Vagina (tissue), 2 donors: Measurements from ENCODE around the gene SLC28A2. TPM values are rescaled to one million over a fixed set of nuclear protein-coding genes. Genes with fewer than 3 reads are reported as not detected.

Experiments used
- DNase-seq, 2 donors: peaks; one replicate each; pipeline ENCODE4 v3.0.0-alpha.2; 2017; ENCODE audit errors: extremely low spot score in 2 of 2
- H3K27ac ChIP-seq: fragments of 200-600 bp; sonication (generic); one replicate; pipeline ENCODE4 v1.5.1; 2019
- H3K27me3 ChIP-seq: fragments of 200-600 bp; sonication (generic); one replicate; pipeline ENCODE4 v1.5.1; 2019
- H3K36me3 ChIP-seq, 2 donors: fragments of 200-600 bp; sonication (generic); one replicate each; pipeline ENCODE4 v1.5.1; 2017 to 2019
- H3K4me1 ChIP-seq: fragments of 200-600 bp; sonication (generic); one replicate; pipeline ENCODE4 v1.5.1; 2019
- H3K4me3 ChIP-seq, 2 donors: fragments of 200-600 bp; sonication (generic); 1 replicate in 1 of 2; 2 replicates in 1 of 2; pipeline ENCODE4 v1.5.1; 2016 to 2019
- H3K9me3 ChIP-seq: fragments of 200-600 bp; sonication (generic); one replicate; pipeline ENCODE4 v1.5.1; 2019
- CTCF ChIP-seq, 3 experiments: fragments of 450-650 bp in 2 of 3; fragments of 200-600 bp in 1 of 3; sonication (generic) in 1 of 3; IDR thresholded peaks; one replicate each; pipeline ENCODE4 v1.5.1; 2017 to 2019; ENCODE audit warnings: antibody characterized with exemption in 3 of 3, mild to moderate bottlenecking in 2 of 3, moderate library complexity in 2 of 3
- POLR2A ChIP-seq, 2 donors: fragments of 450-650 bp; IDR thresholded peaks; one replicate each; pipeline ENCODE4 v1.6.1; 2017; ENCODE audit warnings: antibody characterized with exemption in 2 of 2, mild to moderate bottlenecking in 2 of 2, moderate library complexity in 2 of 2
- POLR2AphosphoS5 ChIP-seq, 2 donors: sonication (generic); formaldehyde crosslinking; IDR thresholded peaks; one replicate each; pipeline ENCODE4 v1.9.0; 2017; ENCODE audit warnings: antibody characterized with exemption in 2 of 2, mild to moderate bottlenecking in 2 of 2, low read depth in 1 of 2; ENCODE audit not compliant: insufficient read depth in 1 of 2
- intact Hi-C: fragments of 100-400 bp; cut with DNase I; formaldehyde crosslinking; loops from one replicate; pipeline ENCODE4 v1.15.1; 2023
- total RNA-seq: library from RNA; depleted of rRNA; stranded (reverse); fragments of >200 nt; gene quantifications from one replicate; pipeline ENCODE4 v1.2.3, GENCODE V29; 2016

SLC28A2 gene
- total RNA-seq, 1 donor from 2014 or later: not detected

DNA sequence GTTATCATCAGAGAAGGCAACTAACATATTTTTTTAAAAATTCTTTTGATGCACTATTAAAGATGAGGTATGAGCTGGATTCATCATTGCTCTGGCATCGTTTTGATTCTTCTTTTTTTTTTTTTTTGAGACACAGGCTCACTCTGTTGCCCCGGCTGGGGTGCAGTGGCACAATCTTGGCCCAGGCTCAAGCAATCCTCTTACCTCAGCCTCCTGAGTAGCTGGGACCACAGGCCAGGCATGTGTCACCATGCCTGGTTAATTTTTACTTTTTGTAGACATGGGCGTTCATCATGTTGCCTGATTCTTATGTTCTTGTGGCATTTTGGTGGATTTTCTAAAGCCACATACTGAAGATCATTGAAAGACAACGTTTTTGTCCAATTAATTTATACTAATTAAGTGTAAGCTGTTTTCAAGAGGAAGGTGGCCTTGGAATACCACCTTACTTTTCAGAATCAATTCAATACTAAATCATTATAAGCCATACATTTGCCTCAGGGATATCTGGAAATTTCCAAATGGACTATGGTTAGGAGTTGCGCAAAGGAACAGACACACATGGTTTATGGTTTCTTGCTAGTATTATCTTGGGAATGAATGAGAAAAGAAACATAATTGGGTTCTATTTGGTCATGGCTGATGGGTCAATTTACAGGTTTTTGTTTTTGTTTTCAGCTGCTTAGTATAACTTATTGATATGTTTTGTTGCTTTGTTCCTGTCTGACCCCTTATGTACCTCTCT is 22.8 kb downstream of the SLC28A2 start:
- H3K27me3 ChIP-seq: no peaks in the 10 kb centered on the region
- no peak for TF ChIP-seq POLR2AphosphoS5 (IDR thresholded peaks at IDR 0.05; ENCODE audit: insufficient read depth in 1 of 2, low read depth in 1 of 2)
- no peak for TF ChIP-seq POLR2A (IDR thresholded peaks at IDR 0.05)
- TF ChIP-seq CTCF (IDR thresholded peaks at IDR 0.05): no peak
- no peak for DNase-seq
- no peaks in the 10 kb centered on the region for H3K9me3 ChIP-seq
- intact Hi-C loops: no loop called here
- H3K27ac ChIP-seq: no peak overlapping the region
- peaks cover 13% of the 10 kb centered on the region for H3K4me1 ChIP-seq
- H3K36me3 ChIP-seq: no peaks in the 10 kb centered on the region
- H3K4me3 ChIP-seq: no peak overlapping the region

GRCh38 chr15:45276831-45277230 is 24.8 kb downstream of the SLC28A2 start:
- intact Hi-C loops: no loop called here
- peaks cover 16% of the 10 kb centered on the region for H3K4me1 ChIP-seq
- H3K9me3 ChIP-seq: no peaks in the 10 kb centered on the region
- DNase-seq: no peak
- TF ChIP-seq CTCF (IDR thresholded peaks at IDR 0.05) (peak in 1 of 3 experiments; percentile 30), POLR2AphosphoS5 (IDR thresholded peaks at IDR 0.05; ENCODE audit: insufficient read depth in 1 of 2, low read depth in 1 of 2) (peak in 1 of 2 donors; percentile 25), POLR2A (IDR thresholded peaks at IDR 0.05) (no peak)
- H3K27ac ChIP-seq: no peak overlapping the region
- H3K27me3 ChIP-seq: no peaks in the 10 kb centered on the region
- no peak overlapping the region for H3K4me3 ChIP-seq
- no peaks in the 10 kb centered on the region for H3K36me3 ChIP-seq

DNA sequence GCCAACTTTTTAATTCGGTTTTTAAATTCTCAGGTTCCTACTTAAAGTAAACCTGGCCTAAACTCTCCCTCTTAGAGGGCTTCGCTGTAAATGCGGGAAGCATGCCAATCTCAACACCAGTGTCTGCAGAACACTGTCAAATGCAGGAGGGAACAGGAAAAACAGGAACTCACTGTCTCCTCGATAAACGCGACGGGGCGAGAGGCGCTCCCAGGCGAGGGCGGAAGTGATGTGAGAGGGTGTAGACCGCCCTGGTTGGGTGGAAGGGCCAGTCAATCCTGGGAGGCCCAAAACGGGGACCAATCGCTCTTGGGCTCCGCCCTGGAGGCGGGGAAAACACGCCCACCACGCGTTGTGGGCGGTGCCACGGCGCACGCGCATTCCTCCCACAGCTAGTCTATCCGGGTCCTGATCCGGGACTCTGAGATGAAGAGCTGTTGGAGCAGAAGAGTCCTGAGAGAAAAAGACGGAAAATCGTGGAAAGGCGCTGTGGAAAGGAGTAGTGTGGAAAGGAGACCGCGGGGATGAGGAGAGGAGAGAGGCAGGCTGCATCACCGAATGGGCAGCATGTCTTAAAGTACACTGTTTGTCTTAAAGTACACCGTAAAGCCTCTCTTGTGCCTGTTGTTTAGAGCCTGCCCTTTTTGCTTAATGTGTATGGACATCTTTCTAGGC is 27.1 kb downstream of the SLC28A2 start:
- peak; percentile 98 to 99 for DNase-seq
- Histone ChIP-seq H3K4me1 (peaks cover 16% of the 10 kb centered on the region), H3K27me3 (no peaks in the 10 kb centered on the region), H3K27ac (peak overlapping the region; percentile 81), H3K9me3 (no peaks in the 10 kb centered on the region), H3K4me3 (peak overlapping the region; percentile 62 to 66), H3K36me3 (no peaks in the 10 kb centered on the region)
- intact Hi-C loops: no loop called here
- TF ChIP-seq POLR2A (IDR thresholded peaks at IDR 0.05) (peak in 1 of 2 donors; percentile 53), CTCF (IDR thresholded peaks at IDR 0.05) (peak in 1 of 3 experiments; percentile 10), POLR2AphosphoS5 (IDR thresholded peaks at IDR 0.05; ENCODE audit: insufficient read depth in 1 of 2, low read depth in 1 of 2) (peak; percentile 94 to 98)

DNA sequence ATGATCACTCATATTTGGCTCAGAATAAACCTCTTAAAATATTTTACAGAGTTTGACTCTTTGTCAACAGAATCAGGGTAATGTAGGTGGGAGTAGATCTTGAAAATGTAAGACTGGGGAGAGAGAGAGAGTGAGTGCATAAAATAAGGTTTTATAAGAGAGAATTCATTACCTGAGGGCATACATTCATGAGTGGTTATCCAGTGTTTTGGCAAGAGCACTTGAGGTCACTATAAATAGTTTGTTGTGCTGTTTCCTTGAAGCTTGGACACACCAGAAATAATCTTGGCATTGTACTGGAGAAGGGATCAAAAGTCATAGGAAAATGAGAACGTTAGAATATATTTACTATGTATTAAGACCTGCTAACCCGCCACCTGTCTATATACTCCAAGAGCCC is 33.4 kb downstream of the SLC28A2 start:
- H3K27me3 ChIP-seq: no peaks in the 10 kb centered on the region
- no peak overlapping the region for H3K4me3 ChIP-seq
- no peak overlapping the region for H3K27ac ChIP-seq
- H3K4me1 ChIP-seq: no peaks in the 10 kb centered on the region
- H3K9me3 ChIP-seq: no peaks in the 10 kb centered on the region
- no peak for TF ChIP-seq POLR2AphosphoS5 (IDR thresholded peaks at IDR 0.05; ENCODE audit: insufficient read depth in 1 of 2, low read depth in 1 of 2)
- no peak for TF ChIP-seq CTCF (IDR thresholded peaks at IDR 0.05)
- TF ChIP-seq POLR2A (IDR thresholded peaks at IDR 0.05): no peak
- H3K36me3 ChIP-seq: no peaks in the 10 kb centered on the region
- intact Hi-C loops: no loop called here
- DNase-seq: no peak
